H1 (cell line): ENCODE measurements around the gene KDF1. TPM values are rescaled to one million over a fixed set of nuclear protein-coding genes. Genes with fewer than 3 reads are reported as not detected.
A peak's percentile ranks its signal among the peaks of the same experiment; 100 is the strongest.

Experiments
- CTCF ChIA-PET: fragments of 300-600 bp; sonication (Branson Sonifier 250); formaldehyde crosslinking; loops from one replicate; lab custom pipeline; 2021; ENCODE audit not compliant: partially characterized antibody; lab: Charles Lee
- POLR2A ChIA-PET: fragments of 300-600 bp; sonication (Branson Sonifier 250); formaldehyde crosslinking; loops from one replicate; lab custom pipeline; 2021; ENCODE audit warnings: inconsistent platforms; ENCODE audit not compliant: partially characterized antibody; lab: Charles Lee
- DNase-seq, 2 experiments: peaks; one replicate each; pipeline versions ENCODE4 v3.0.0 to v3.0.0-alpha.2; 2010 to 2022; ENCODE audit warnings: low spot score in 2 of 2, low read depth in 1 of 2, mixed read lengths in 1 of 2
- FAIRE-seq: peaks from 2 replicates; lab custom pipeline; 2011; peaks lifted over from hg19 to GRCh38; lab: Jason Lieb, UNC
- H2AFZ ChIP-seq: 2 replicates; pipeline ENCODE4 v1.8.1; 2012; ENCODE audit warnings: low read length, inconsistent platforms
- H2AK5ac ChIP-seq: 2 replicates; pipeline ENCODE4 v1.6.1; 2013; ENCODE audit warnings: low read depth, low read length
- H2BK120ac ChIP-seq: replicated peaks from 2 replicates; pipeline ENCODE3; 2013; ENCODE audit warnings: low read depth, low read length, inconsistent platforms
- H2BK12ac ChIP-seq: 2 replicates; pipeline ENCODE4 v1.6.1; 2013; ENCODE audit warnings: low read depth, low read length
- H2BK15ac ChIP-seq: 2 replicates; pipeline ENCODE4 v1.6.1; 2013; ENCODE audit warnings: low read length
- H2BK20ac ChIP-seq: 2 replicates; pipeline ENCODE4 v1.6.1; 2013; ENCODE audit warnings: low read length
- H2BK5ac ChIP-seq: 2 replicates; pipeline ENCODE4 v1.6.1; 2013; ENCODE audit warnings: low read depth, low read length
- H3K14ac ChIP-seq: 2 replicates; pipeline ENCODE4 v1.6.1; 2013; ENCODE audit warnings: inconsistent platforms; ENCODE audit not compliant: insufficient read length
- H3K18ac ChIP-seq: 2 replicates; pipeline ENCODE4 v1.6.1; 2013; ENCODE audit warnings: low read length; ENCODE audit errors: extremely low read depth
- H3K23ac ChIP-seq: 2 replicates; pipeline ENCODE4 v1.6.1; 2013; ENCODE audit warnings: inconsistent platforms; ENCODE audit not compliant: insufficient read length
- H3K23me2 ChIP-seq: 2 replicates; pipeline ENCODE4 v1.6.1; 2013; ENCODE audit warnings: low read depth, low read length
- H3K27ac ChIP-seq: 2 replicates; pipeline ENCODE4 v1.6.1; 2011; ENCODE audit warnings: low read depth, low read length, inconsistent platforms
- H3K27me3 ChIP-seq, 4 experiments: replicated peaks in 1 of 4; 1 replicate in 1 of 4; 2 replicates in 3 of 4; pipeline versions ENCODE4 v1.6.1 to v1.8.1; 2011 to 2013; ENCODE audit warnings: low read length in 3 of 4, mild to moderate bottlenecking in 3 of 4, inconsistent platforms in 2 of 4, mixed read lengths in 2 of 4, moderate library complexity in 1 of 4; ENCODE audit not compliant: control insufficient read depth in 3 of 4, insufficient read depth in 3 of 4; ENCODE audit errors: extremely low read depth in 1 of 4
- H3K36me3 ChIP-seq, 4 experiments: 2 replicates each; pipeline versions ENCODE4 v1.6.1 to v1.8.1; 2011 to 2013; ENCODE audit warnings: mild to moderate bottlenecking in 4 of 4, low read length in 3 of 4, moderate library complexity in 2 of 4, control low read depth in 1 of 4, inconsistent platforms in 1 of 4; ENCODE audit not compliant: insufficient read depth in 4 of 4, control insufficient read depth in 2 of 4
- H3K4ac ChIP-seq: replicated peaks from 2 replicates; pipeline ENCODE3; 2013; ENCODE audit warnings: low read length, low read depth, mixed read lengths, inconsistent platforms; ENCODE audit not compliant: insufficient read length
- H3K4me1 ChIP-seq, 4 experiments: replicated peaks in 1 of 4; 1 replicate in 1 of 4; 2 replicates in 3 of 4; pipeline versions ENCODE4 v1.6.1 to v1.8.1; 2011 to 2013; ENCODE audit warnings: low read length in 3 of 4, inconsistent platforms in 2 of 4, mixed read lengths in 1 of 4; ENCODE audit not compliant: insufficient read depth in 4 of 4, control insufficient read depth in 3 of 4
- H3K4me2 ChIP-seq, 2 experiments: 2 replicates each; pipeline versions ENCODE4 v1.6.1 to v1.8.1; 2011 to 2013; ENCODE audit warnings: low read depth in 2 of 2, low read length in 2 of 2, control low read depth in 1 of 2, inconsistent platforms in 1 of 2, mild to moderate bottlenecking in 1 of 2; ENCODE audit not compliant: insufficient read depth in 1 of 2
- H3K4me3 ChIP-seq, 4 experiments: fragments of 200-600, 300-600 bp in 1 of 4; sonication (generic), shearing (Covaris generic), sonication (Bioruptor Twin) in 1 of 4; 2 replicates each; pipeline versions ENCODE4 v1.5.1 to v1.8.1; 2011 to 2016; ENCODE audit warnings: low read length in 4 of 4, low read depth in 3 of 4, control low read depth in 2 of 4, inconsistent platforms in 2 of 4, mild to moderate bottlenecking in 2 of 4, mixed read lengths in 1 of 4, moderate library complexity in 1 of 4; ENCODE audit not compliant: insufficient read depth in 2 of 4; ENCODE audit errors: extremely low read depth in 1 of 4
- H3K56ac ChIP-seq: replicated peaks from 2 replicates; pipeline ENCODE3; 2013; ENCODE audit warnings: low read depth, mild to moderate bottlenecking, mixed read lengths, low read length, inconsistent platforms; ENCODE audit not compliant: insufficient read length
- H3K79me1 ChIP-seq: 2 replicates; pipeline ENCODE4 v1.6.1; 2013; ENCODE audit warnings: low read depth, low read length, control low read depth
- H3K79me2 ChIP-seq, 2 experiments: 2 replicates each; pipeline versions ENCODE4 v1.6.1 to v1.8.1; 2012 to 2013; ENCODE audit warnings: low read length in 2 of 2, mild to moderate bottlenecking in 2 of 2, inconsistent platforms in 1 of 2; ENCODE audit not compliant: insufficient read depth in 2 of 2, control insufficient read depth in 1 of 2
- H3K9ac ChIP-seq, 4 experiments: replicated peaks in 1 of 4; 1 replicate in 1 of 4; 2 replicates in 3 of 4; pipeline versions ENCODE4 v1.6.1 to v1.8.1; 2011 to 2013; ENCODE audit warnings: low read depth in 3 of 4, low read length in 3 of 4, control low read depth in 2 of 4, mild to moderate bottlenecking in 2 of 4, moderate library complexity in 2 of 4, inconsistent platforms in 1 of 4; ENCODE audit errors: extremely low read depth in 1 of 4
- H3K9me3 ChIP-seq, 2 experiments: 2 replicates each; pipeline versions ENCODE4 v1.6.1 to v1.8.1; 2012 to 2013; ENCODE audit warnings: mild to moderate bottlenecking in 2 of 2, moderate library complexity in 2 of 2, control low read depth in 1 of 2, inconsistent platforms in 1 of 2, low read depth in 1 of 2, low read length in 1 of 2, mixed read lengths in 1 of 2; ENCODE audit not compliant: insufficient read depth in 2 of 2
- H4K20me1 ChIP-seq, 2 experiments: replicated peaks in 1 of 2; 2 replicates each; pipeline versions ENCODE3 to v1.8.1; 2011 to 2013; ENCODE audit warnings: inconsistent platforms in 2 of 2, low read length in 2 of 2, mild to moderate bottlenecking in 1 of 2; ENCODE audit not compliant: insufficient read depth in 2 of 2, control insufficient read depth in 1 of 2
- H4K5ac ChIP-seq: 2 replicates; pipeline ENCODE4 v1.6.1; 2013; ENCODE audit warnings: low read length, low read depth, mixed read lengths, inconsistent platforms; ENCODE audit not compliant: insufficient read length
- H4K8ac ChIP-seq: 2 replicates; pipeline ENCODE4 v1.8.0; 2013; ENCODE audit warnings: mild to moderate bottlenecking, moderate library complexity, low read length, inconsistent platforms; ENCODE audit not compliant: insufficient read depth; ENCODE audit errors: extremely low read depth
- H4K91ac ChIP-seq: replicated peaks from 2 replicates; pipeline ENCODE3; 2013; ENCODE audit warnings: low read length, mixed read lengths, inconsistent platforms; ENCODE audit not compliant: insufficient read length
- SIN3A ChIP-seq, 2 experiments: IDR thresholded peaks in 1 of 2; conservative IDR thresholded peaks in 1 of 2; 2 replicates each; pipeline ENCODE4 v1.6.1; 2011 to 2012; ENCODE audit warnings: low read length in 2 of 2, improper control_type of control experiment in 1 of 2, low read depth in 1 of 2, mild to moderate bottlenecking in 1 of 2
- WGBS, 2 experiments: shearing (Covaris generic) in 1 of 2; methylation state at CpG; one replicate each; pipeline versions ENCODE4 v1.1.6 to v1.1.7; 2013 to 2015; ENCODE audit warnings: low lambda C conversion rate in 2 of 2, mixed read lengths in 2 of 2, inconsistent platforms in 1 of 2, low coverage in 1 of 2, missing lambda C conversion rate in 1 of 2; ENCODE audit not compliant: insufficient replicate concordance in 2 of 2, insufficient coverage in 1 of 2, insufficient read length in 1 of 2; ENCODE audit errors: extremely low coverage in 1 of 2, missing lambda C conversion rate in 1 of 2; 5-methylcytosine and 5-hydroxymethylcytosine counted together
- polyA plus RNA-seq, 7 experiments: library from polyadenylated mRNA; depleted of rRNA in 3 of 7; stranded (reverse) in 5 of 7; unstranded in 2 of 7; fragments of >200 nt in 5 of 7; fragments of 200-250 nt in 2 of 7; gene quantifications; 1 replicate in 5 of 7; 2 replicates in 1 of 7; 4 replicates in 1 of 7; pipeline versions ENCODE4 v1.2.1 to v1.2.3, GENCODE V29; 2011 to 2013; ENCODE audit warnings: missing spikeins in 2 of 7, mixed read lengths in 2 of 7
- total RNA-seq: library from RNA; stranded (reverse); fragmentation: NEBNext Ultra II Directional; extraction: Animal tissue kit (Norgen Biotek cat#: 25700); gene quantifications from 2 replicates; pipeline ENCODE4 v1.2.1, GENCODE V29; 2021

The KDF1 gene
- total and polyA plus RNA-seq, 2 of the 8 experiments (the other 6 are each of a cell fraction or from before 2014, with no cell fraction given): 16.9 to 37.5 TPM

GRCh38 chr1:26915204-26915842 is 44.9 kb downstream of the KDF1 start:
- CTCF ChIA-PET: interaction anchor here (0.9 kb wide), 1 partner anchor 28 kb away, joined by 3 read pairs; no protein-coding TSS in a partner anchor
- Histone ChIP-seq H3K79me1 (no peaks in the 10 kb centered on the region), H2BK20ac (no peak overlapping the region)
- no peak for TF ChIP-seq SIN3A (conservative IDR thresholded peaks at IDR 0.05 in 1 of 2, IDR thresholded peaks at IDR 0.05 in 1 of 2; ENCODE audit: low read depth in 1 of 2, low read length in 2 of 2)

More at GRCh38 chr1:26915204-26915842, 44.9 kb downstream of the KDF1 start:
- Histone ChIP-seq H3K79me2 (no peaks in the 10 kb centered on the region), H2BK15ac (no peak overlapping the region), H2AFZ (no peak overlapping the region), H3K9me3 (no peaks in the 10 kb centered on the region), H3K9ac (no peak overlapping the region), H2BK12ac (peak overlapping the region; percentile 9; the same call in 1 of the 2 replicates), H4K91ac (no peak overlapping the region), H3K27ac (no peak overlapping the region), H3K23me2 (no peaks in the 10 kb centered on the region), H3K23ac (no peak overlapping the region), H3K27me3 (peaks cover 0 to 2% (median 0%) of the 10 kb centered on the region in 4 experiments; a peak in 2 of 7 replicates), H2BK120ac (no peak overlapping the region), H3K14ac (no peak overlapping the region), H3K56ac (no peak overlapping the region), H4K5ac (no peak overlapping the region), H3K4me3 (no peak overlapping the region), H3K4me1 (no peaks in the 10 kb centered on the region), H3K36me3 (no peaks in the 10 kb centered on the region), H2AK5ac (no peak overlapping the region), H4K20me1 (no peaks in the 10 kb centered on the region), H3K4me2 (no peak overlapping the region), H4K8ac (peak overlapping the region; percentile 11; the same call in 1 of the 2 replicates), H2BK5ac (no peak overlapping the region), H3K4ac (no peak overlapping the region), H3K18ac (no peak overlapping the region)
- 83% methylated on average over 5 of the region's 5 CpGs; no CpG with 5 or more reads in 1 of the 2 experiments for WGBS, 2 experiments
- DNase-seq (no peak), FAIRE-seq (no peak)
- POLR2A ChIA-PET: interaction anchor here (0.6 to 1.7 kb wide), 3 partner anchors 15 to 566 kb away, joined by 3 to 4 read pairs (median 3); partner anchors contain the start of genes GPATCH3 and GPN2
